ENCODE results near the gene WDR88.
"Not testable (repeated sequence)": the region's sequence is repeated elsewhere in the genome, so short reads cannot be mapped to it uniquely, and the experiment has no call there.

The WDR88 gene

GRCh38 chr19:33159893-33160292, 28.0 kb downstream of the WDR88 start:
- TF ChIP-seq CTCF (IDR thresholded peaks at IDR 0.05; ENCODE audit: low read depth, low read length) (no peak), EZH2phosphoT487 (IDR thresholded peaks at IDR 0.05; ENCODE audit: low read depth) (no peak)
- H2AFZ ChIP-seq (ENCODE audit: low read depth, low read length): no peak overlapping the region
- H3K27ac ChIP-seq (ENCODE audit: low read length): no peak overlapping the region

GRCh38 chr19:33161201-33161600, 29.3 kb downstream of the WDR88 start:
- H3K27ac ChIP-seq (ENCODE audit: low read length): no peak overlapping the region
- H3K9ac ChIP-seq (ENCODE audit: low read length): no peak overlapping the region
- TF ChIP-seq CTCF (IDR thresholded peaks at IDR 0.05; ENCODE audit: low read depth, low read length) (no peak), EZH2phosphoT487 (IDR thresholded peaks at IDR 0.05; ENCODE audit: low read depth) (no peak)
- H3K36me3 ChIP-seq (replicated peaks; ENCODE audit: low read depth, low read length): no peaks in the 10 kb centered on the region
- no peak overlapping the region for H3K4me3 ChIP-seq (ENCODE audit: low read length)
- no peak overlapping the region for H2AFZ ChIP-seq (ENCODE audit: low read depth, low read length)
- H3K79me2 ChIP-seq (ENCODE audit: low read length): no peaks in the 10 kb centered on the region
- no peaks in the 10 kb centered on the region for H3K4me1 ChIP-seq (ENCODE audit: low read length)
- no peak overlapping the region for H3K4me2 ChIP-seq (ENCODE audit: low read length)
- H4K20me1 ChIP-seq (ENCODE audit: insufficient read depth, low read length): no peaks in the 10 kb centered on the region
- H3K27me3 ChIP-seq (ENCODE audit: low read depth, low read length): no peaks in the 10 kb centered on the region
- no peaks in the 10 kb centered on the region for H3K9me3 ChIP-seq (ENCODE audit: insufficient read depth, low read length)

More at GRCh38 chr19:33159893-33160292, 28.0 kb downstream of the WDR88 start:
- Histone ChIP-seq H3K4me2 (ENCODE audit: low read length) (no peak overlapping the region), H3K4me3 (ENCODE audit: low read length) (no peak overlapping the region), H3K27me3 (ENCODE audit: low read depth, low read length) (no peaks in the 10 kb centered on the region), H3K9ac (ENCODE audit: low read length) (no peak overlapping the region), H4K20me1 (ENCODE audit: insufficient read depth, low read length) (no peaks in the 10 kb centered on the region), H3K36me3 (replicated peaks; ENCODE audit: low read depth, low read length) (no peaks in the 10 kb centered on the region), H3K79me2 (ENCODE audit: low read length) (no peaks in the 10 kb centered on the region), H3K4me1 (ENCODE audit: low read length) (no peaks in the 10 kb centered on the region), H3K9me3 (ENCODE audit: insufficient read depth, low read length) (no peaks in the 10 kb centered on the region)

GRCh38 chr19:33163481-33163880, 31.6 kb downstream of the WDR88 start:
- H3K4me2 ChIP-seq (ENCODE audit: low read length): no peak overlapping the region
- TF ChIP-seq EZH2phosphoT487 (IDR thresholded peaks at IDR 0.05; ENCODE audit: low read depth) (no peak), CTCF (IDR thresholded peaks at IDR 0.05; ENCODE audit: low read depth, low read length) (no peak)
- H3K36me3 ChIP-seq (replicated peaks; ENCODE audit: low read depth, low read length): no peaks in the 10 kb centered on the region

GRCh38 chr19:33166037-33166436, 34.1 kb downstream of the WDR88 start:
- not testable (repeated sequence) for H3K9ac ChIP-seq (ENCODE audit: low read length); H3K27me3 ChIP-seq (ENCODE audit: low read depth, low read length); H3K4me2 ChIP-seq (ENCODE audit: low read length); H3K4me1 ChIP-seq (ENCODE audit: low read length); H3K79me2 ChIP-seq (ENCODE audit: low read length); H3K27ac ChIP-seq (ENCODE audit: low read length); H3K36me3 ChIP-seq (replicated peaks; ENCODE audit: low read depth, low read length); H4K20me1 ChIP-seq (ENCODE audit: insufficient read depth, low read length); H3K9me3 ChIP-seq (ENCODE audit: insufficient read depth, low read length); H3K4me3 ChIP-seq (ENCODE audit: low read length); H2AFZ ChIP-seq (ENCODE audit: low read depth, low read length)

More at GRCh38 chr19:33163481-33163880, 31.6 kb downstream of the WDR88 start:
- no peaks in the 10 kb centered on the region for H3K4me1 ChIP-seq (ENCODE audit: low read length)
- no peak overlapping the region for H2AFZ ChIP-seq (ENCODE audit: low read depth, low read length)
- no peak overlapping the region for H3K9ac ChIP-seq (ENCODE audit: low read length)
- H3K9me3 ChIP-seq (ENCODE audit: insufficient read depth, low read length): peaks cover 5% of the 10 kb centered on the region
- no peaks in the 10 kb centered on the region for H3K79me2 ChIP-seq (ENCODE audit: low read length)
- no peak overlapping the region for H3K27ac ChIP-seq (ENCODE audit: low read length)
- no peak overlapping the region for H3K4me3 ChIP-seq (ENCODE audit: low read length)
- no peaks in the 10 kb centered on the region for H3K27me3 ChIP-seq (ENCODE audit: low read depth, low read length)
- no peaks in the 10 kb centered on the region for H4K20me1 ChIP-seq (ENCODE audit: insufficient read depth, low read length)

- Histone ChIP-seq H3K27ac (ENCODE audit: low read length) (no peak overlapping the region), H3K36me3 (replicated peaks; ENCODE audit: low read depth, low read length) (no peaks in the 10 kb centered on the region), H3K4me2 (ENCODE audit: low read length) (no peak overlapping the region), H3K27me3 (ENCODE audit: low read depth, low read length) (no peaks in the 10 kb centered on the region), H3K9me3 (ENCODE audit: insufficient read depth, low read length) (peaks cover 5% of the 10 kb centered on the region), H3K79me2 (ENCODE audit: low read length) (no peaks in the 10 kb centered on the region), H4K20me1 (ENCODE audit: insufficient read depth, low read length) (no peaks in the 10 kb centered on the region), H3K9ac (ENCODE audit: low read length) (no peak overlapping the region), H3K4me1 (ENCODE audit: low read length) (no peaks in the 10 kb centered on the region), H2AFZ (ENCODE audit: low read depth, low read length) (no peak overlapping the region), H3K4me3 (ENCODE audit: low read length) (no peak overlapping the region)
- TF ChIP-seq EZH2phosphoT487 (IDR thresholded peaks at IDR 0.05; ENCODE audit: low read depth) (no peak), CTCF (IDR thresholded peaks at IDR 0.05; ENCODE audit: low read depth, low read length) (no peak)
Measured at GRCh38 chr19:33167438-33167837, 35.5 kb downstream of the WDR88 start.
